WERI-Rb-1 (cell line): ENCODE data around the gene AK4.

Experiments used
- DNase-seq: peaks from one replicate; pipeline ENCODE4 v3.0.0-alpha.2; 2020
- H3K27ac ChIP-seq: fragments of 250-450 bp; sonication (Bioruptor Pico); 2 replicates; pipeline ENCODE4 v1.5.1; 2020; ENCODE audit warnings: mild to moderate bottlenecking, moderate library complexity
- H3K27me3 ChIP-seq: fragments of 250-450 bp; sonication (Bioruptor Pico); 2 replicates; pipeline ENCODE4 v1.5.1; 2021; ENCODE audit warnings: mild to moderate bottlenecking, low read depth, moderate library complexity; ENCODE audit not compliant: insufficient read depth, severe bottlenecking
- H3K36me3 ChIP-seq: fragments of 250-450 bp; sonication (Bioruptor Pico); 2 replicates; pipeline ENCODE4 v1.5.1; 2020; ENCODE audit warnings: mild to moderate bottlenecking, moderate library complexity
- H3K4me3 ChIP-seq: 2 replicates; pipeline ENCODE4 v1.5.1; 2011; ENCODE audit warnings: low read depth, mild to moderate bottlenecking, control low read depth, low read length
- H3K9me3 ChIP-seq: fragments of 250-450 bp; sonication (Bioruptor Pico); 2 replicates; pipeline ENCODE4 v1.5.1; 2021; ENCODE audit warnings: mild to moderate bottlenecking, moderate library complexity; ENCODE audit not compliant: severe bottlenecking
- TF ChIP-seq, protein P1 (sequence below): IDR thresholded peaks from 2 replicates; pipeline ENCODE4 v1.5.1; 2011; ENCODE audit warnings: low read depth, mild to moderate bottlenecking, control low read depth, inconsistent platforms, low read length

AK4 gene

DNA sequence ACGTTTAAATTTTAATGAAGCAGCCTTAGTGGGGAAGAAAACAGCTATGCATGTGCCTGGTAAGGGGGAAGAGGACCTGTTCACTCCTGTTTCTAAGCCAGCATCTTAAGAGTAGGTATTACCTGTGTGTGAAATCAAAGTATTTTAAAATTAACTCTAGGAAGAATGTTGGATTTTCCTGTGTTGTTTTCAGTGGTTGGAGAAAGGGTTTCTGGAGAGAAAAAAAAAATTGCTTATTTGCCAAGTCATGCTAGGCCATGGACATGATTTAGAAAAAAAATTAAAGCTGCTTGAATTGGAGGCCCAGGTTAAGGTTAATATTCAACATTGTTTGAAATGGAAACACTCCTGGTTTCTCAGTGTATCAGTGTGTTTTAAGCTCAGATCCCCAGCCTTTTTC is 118.5 kb downstream of the AK4 start:
- H3K36me3 ChIP-seq: no peaks in the 10 kb centered on the region
- TF ChIP-seq, protein P1, sequence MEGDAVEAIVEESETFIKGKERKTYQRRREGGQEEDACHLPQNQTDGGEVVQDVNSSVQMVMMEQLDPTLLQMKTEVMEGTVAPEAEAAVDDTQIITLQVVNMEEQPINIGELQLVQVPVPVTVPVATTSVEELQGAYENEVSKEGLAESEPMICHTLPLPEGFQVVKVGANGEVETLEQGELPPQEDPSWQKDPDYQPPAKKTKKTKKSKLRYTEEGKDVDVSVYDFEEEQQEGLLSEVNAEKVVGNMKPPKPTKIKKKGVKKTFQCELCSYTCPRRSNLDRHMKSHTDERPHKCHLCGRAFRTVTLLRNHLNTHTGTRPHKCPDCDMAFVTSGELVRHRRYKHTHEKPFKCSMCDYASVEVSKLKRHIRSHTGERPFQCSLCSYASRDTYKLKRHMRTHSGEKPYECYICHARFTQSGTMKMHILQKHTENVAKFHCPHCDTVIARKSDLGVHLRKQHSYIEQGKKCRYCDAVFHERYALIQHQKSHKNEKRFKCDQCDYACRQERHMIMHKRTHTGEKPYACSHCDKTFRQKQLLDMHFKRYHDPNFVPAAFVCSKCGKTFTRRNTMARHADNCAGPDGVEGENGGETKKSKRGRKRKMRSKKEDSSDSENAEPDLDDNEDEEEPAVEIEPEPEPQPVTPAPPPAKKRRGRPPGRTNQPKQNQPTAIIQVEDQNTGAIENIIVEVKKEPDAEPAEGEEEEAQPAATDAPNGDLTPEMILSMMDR: no peak
- no peak for DNase-seq
- no peaks in the 10 kb centered on the region for H3K27me3 ChIP-seq
- no peak overlapping the region for H3K27ac ChIP-seq
- peak overlapping the region; percentile 88 for H3K4me3 ChIP-seq
- H3K9me3 ChIP-seq: no peaks in the 10 kb centered on the region

DNA sequence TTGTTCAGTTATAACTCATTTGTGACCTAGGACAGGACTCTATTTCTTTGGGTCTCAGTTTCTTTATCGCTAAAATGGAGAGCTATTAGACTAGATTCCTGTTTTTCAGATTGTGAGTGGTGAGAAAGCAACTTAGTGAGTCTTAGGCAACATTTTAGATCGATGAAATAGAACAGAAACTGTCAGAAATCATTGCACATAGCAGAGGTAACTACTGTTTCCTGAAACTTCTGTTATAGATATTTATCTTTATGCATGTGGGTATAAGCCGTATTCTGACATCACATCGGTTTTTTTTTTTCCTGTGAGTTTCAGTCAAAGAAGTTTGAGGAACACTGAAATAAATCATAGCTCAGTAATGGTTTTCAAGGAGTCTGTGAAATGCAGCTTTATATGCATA is 119.3 kb downstream of the AK4 start:
- no peaks in the 10 kb centered on the region for H3K9me3 ChIP-seq
- no peak overlapping the region for H3K27ac ChIP-seq
- TF ChIP-seq, protein P1: no peak
- no peak for DNase-seq
- no peak overlapping the region for H3K4me3 ChIP-seq
- H3K27me3 ChIP-seq: no peaks in the 10 kb centered on the region
- no peaks in the 10 kb centered on the region for H3K36me3 ChIP-seq

DNA sequence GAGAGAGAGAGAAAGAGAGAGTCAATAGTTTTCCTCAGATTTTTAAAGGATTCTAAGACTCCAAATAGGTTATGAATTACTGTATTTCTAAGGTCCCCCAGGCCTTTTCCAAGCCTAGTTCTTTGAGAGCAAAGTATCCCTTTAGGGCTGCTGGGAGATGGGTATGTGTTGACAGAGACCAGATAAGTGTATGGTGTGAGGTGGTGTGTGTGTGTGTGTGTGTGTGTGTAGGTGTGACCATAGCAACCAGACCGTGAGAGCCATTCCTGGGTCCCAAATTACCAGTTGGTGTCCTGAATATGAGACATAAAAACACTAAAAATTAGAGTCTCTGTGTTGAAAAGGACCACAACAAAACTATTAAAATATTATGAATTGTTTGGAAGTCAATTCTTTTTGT is 119.7 kb downstream of the AK4 start:
- TF ChIP-seq, protein P1: no peak
- DNase-seq: no peak

DNA sequence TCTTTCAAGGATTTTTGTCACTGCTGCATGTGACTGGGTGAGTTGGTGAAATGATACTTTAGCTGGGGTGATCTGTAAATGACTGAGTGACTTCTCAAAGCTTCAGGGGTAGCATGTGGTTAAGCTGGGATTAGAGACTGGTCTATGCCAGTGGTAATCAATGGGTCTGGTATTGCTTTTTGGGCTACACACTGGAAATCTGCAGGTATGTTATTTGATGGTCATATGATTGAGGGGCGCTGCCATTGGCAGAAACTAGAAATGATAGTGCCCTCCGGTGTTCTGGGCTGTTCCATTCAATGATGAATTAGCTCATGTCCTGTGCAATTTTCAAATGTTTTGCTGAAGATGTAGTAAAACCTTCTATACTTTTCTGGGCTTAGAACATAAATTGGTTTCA is 121.6 kb downstream of the AK4 start:
- no peaks in the 10 kb centered on the region for H3K9me3 ChIP-seq
- TF ChIP-seq, protein P1: no peak
- H3K4me3 ChIP-seq: no peak overlapping the region
- H3K27me3 ChIP-seq: no peaks in the 10 kb centered on the region
- H3K27ac ChIP-seq: no peak overlapping the region
- no peaks in the 10 kb centered on the region for H3K36me3 ChIP-seq
- DNase-seq: no peak

More for the DNA sequence above, 119.7 kb downstream of the AK4 start:
- H3K27me3 ChIP-seq: no peaks in the 10 kb centered on the region
- no peaks in the 10 kb centered on the region for H3K36me3 ChIP-seq
- no peak overlapping the region for H3K4me3 ChIP-seq
- no peaks in the 10 kb centered on the region for H3K9me3 ChIP-seq
- no peak overlapping the region for H3K27ac ChIP-seq

DNA sequence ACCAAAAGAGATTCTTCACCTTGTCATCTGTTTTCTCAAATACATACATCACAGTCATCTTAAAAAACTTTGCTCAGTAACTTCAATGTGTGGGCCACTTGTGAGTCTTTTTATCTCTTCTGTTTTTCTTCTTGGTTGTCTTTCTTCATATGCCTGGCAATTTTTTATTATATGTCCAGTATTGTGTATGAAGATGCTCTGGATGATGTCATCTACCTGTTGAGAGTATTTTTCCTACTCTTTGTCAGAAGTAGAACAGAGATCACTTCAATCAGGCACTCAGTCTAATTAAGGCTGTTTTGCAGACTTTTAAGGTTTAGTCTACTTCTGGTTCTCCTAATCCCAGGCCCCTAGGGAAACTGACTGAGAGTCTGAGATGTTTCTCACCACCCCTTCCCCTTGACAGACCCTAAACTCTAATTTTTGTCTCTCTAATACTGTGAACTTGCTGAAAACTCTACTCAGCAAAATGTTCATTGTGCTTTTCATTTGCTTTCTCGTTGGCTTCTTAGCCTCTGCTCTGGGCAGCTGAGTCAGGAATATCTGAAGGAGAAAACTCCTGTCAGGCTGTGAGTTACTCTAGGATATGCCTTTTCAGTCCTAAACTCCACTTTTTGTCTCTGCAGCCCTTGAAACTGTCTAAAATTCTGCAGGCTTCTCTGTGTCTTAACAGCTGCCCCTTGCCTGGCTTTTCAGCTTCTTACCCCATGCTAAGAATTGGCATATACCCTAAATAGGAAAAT is 128.4 kb downstream of the AK4 start:
- Histone ChIP-seq H3K9me3 (no peaks in the 10 kb centered on the region), H3K4me3 (no peak overlapping the region), H3K36me3 (no peaks in the 10 kb centered on the region), H3K27me3 (no peaks in the 10 kb centered on the region), H3K27ac (no peak overlapping the region)
- no peak for DNase-seq
- TF ChIP-seq, protein P1: no peak
